DMS 273 (cell line): Measurements from ENCODE around the gene RUNX1.
A peak's percentile ranks its signal among the peaks of the same experiment; 100 is the strongest.

Experiments used
- DNase-seq: peaks from one replicate; lab custom pipeline; 2025; ENCODE audit not compliant: unreplicated experiment; lab: John Stamatoyannopoulos, UW

RUNX1 gene

DNA sequence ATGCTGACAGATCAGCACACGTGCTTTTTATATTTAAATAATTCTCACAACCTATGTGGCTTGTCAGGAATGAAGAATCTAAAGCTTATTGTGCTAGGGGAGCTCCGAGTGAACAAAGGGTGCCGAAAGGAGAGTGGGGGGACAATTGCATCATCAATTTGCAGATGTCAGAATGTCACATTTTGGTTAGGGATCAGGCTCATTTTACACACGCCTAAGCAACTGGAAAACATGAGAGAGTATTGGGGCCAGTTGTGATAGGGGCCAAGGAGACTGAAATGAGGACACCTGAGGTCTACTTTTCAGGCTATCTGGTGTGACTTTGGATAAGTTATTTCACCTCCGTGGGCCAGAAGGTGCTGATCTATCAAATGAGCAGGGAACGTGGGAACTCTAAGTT is 31.8 kb downstream of the RUNX1 start:
- no peak for DNase-seq

DNA sequence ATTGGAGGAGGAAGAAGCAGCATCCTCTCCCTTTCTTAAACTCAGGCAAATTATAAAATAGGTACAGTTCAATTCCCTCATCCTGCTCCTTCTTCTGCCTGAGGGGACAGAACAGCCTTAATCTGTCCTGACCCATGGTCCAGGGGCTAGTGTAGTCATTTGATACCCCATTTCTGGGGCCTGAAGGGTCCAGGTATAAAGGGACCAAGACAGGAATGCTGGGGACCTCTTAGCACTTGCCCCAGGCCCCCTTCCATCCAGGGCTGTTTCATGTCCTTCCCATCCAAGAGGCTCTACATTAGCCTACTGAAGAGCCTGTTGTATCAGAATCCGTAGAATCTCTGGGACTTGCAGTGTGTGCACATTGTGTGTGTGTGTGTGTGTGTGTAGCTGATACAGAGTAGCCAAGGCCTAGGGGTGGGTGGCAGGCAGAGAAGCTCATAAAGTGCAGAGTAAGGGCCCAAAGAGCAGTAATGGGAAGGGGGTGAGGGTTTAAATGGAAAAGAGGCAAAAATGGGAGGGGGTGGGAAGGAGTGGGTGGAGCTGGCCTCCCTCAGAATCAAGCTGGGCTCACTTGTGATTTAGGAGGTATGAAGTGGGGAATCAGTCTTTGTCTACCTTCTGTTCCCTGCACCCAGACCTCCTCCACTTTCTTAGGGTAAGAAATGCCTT is 32.4 kb downstream of the RUNX1 start:
- DNase-seq = no peak

DNA sequence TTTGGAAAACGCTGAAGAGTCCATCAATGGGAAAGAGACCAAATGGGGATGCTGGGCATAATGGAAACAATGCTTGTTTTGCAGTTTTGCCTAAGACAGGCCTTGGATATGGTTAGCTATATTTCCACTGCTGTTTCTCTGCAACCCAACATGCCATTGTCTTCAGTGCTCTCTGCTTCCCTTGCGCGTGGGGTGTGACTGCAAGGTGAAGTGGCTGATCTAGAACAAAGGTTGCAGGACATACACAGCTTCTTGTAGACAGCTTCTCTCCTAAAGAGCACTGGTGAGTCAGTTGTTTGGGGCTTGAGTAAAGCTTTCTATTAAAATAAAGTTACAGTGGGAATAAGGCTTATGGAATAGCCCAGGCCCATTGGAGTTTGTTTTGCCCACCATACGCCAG is 33.0 kb downstream of the RUNX1 start:
- DNase-seq = no peak

DNA sequence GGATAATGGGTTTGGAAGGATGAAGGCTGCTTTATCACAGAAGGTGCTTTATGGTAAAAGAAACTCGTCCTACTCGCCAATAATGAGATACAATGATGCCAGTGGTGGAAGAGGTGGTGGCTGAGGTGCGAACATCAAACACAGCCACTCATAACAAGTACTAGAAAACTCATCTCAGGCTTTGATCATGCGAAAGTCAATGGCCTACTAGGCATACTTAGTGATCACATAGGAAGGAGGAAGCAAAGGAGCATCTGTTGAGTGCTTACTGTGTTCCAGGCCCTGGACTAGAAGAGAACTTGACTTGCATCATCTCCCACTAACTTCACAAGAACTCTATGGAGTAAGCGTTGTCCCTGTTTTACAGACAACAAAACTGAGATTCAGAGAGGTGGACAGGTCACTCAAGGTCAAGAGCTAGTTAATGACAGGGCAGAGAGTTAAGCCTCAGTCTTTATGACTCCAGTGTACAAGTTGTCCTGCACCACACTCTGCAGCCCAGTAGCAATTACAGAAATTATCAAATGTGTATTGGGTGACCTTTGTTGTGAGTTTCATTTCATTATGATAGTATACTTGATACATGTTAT is 33.6 kb downstream of the RUNX1 start:
- DNase-seq = no peak

DNA sequence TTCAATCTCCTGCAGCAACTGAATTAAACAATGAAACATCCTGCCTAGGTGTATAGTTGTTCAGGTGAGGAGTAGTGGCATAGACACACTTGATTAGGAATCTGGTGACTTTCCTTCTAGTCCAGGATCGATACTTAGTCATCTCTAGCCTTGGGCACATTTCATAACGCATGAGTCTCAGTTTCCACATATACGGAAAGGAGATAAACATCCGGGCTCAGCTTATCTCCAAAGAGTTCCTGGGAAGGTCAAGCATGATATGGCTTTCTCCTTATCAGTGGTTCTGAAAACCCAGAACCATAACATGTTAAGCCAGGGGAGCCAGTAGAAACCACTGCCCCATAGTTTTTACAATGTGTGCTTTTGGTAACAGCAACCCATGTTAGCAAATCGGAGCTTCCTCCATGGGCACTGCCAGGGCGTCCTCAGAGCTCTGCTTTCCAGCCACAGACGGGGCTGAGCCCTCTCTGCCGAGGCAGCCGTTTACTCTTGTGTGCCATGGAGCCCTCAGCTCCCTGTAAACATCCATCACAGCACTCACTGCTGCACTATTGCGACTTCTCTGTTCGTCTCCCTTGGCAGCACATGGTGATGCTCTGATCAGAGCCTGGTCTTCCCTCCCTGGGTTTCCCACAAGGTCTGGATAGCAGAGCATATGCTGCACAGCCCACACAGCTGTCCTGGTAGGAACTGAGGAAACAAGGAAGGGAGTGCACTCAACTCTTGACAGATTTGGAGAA is 34.6 kb downstream of the RUNX1 start:
- no peak for DNase-seq

DNA sequence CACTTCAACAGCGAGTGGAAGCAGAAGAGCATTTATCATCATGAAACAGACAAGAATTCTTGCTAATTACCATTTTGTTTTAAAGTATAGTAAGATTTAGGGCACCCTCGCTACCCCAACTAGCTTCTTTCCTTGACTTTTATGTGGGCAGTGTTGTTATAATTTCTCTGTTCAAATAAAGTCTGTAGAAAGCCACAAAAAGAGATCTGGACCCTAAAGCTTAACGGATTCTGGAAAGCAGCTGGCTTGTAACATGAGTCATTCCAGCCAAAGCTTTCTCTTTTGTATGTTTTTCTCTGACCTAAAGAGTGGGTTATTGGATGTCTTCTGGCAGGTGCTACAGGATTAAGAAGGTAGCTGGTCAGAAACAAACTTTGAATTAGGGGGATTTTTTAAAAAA is 37.4 kb downstream of the RUNX1 start:
- DNase-seq = peak; percentile 4

DNA sequence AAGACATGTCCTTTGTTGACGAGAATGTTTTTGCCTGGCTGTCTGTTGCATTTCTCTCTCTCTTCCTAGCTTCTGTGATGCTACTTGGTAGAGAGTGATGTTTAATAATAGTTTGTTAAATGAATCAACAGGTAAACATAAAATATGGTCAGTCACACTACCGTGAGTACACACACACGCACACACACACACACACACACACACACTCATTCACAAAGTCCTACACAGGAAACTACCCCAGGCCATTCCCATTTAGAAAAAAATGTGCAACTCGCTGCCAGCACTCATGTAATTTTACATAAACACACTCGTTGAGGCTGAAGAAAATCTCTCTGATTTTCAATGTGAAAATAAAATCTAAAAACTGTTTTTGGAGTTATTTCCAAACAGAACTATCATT is 38.7 kb downstream of the RUNX1 start:
- DNase-seq = no peak

DNA sequence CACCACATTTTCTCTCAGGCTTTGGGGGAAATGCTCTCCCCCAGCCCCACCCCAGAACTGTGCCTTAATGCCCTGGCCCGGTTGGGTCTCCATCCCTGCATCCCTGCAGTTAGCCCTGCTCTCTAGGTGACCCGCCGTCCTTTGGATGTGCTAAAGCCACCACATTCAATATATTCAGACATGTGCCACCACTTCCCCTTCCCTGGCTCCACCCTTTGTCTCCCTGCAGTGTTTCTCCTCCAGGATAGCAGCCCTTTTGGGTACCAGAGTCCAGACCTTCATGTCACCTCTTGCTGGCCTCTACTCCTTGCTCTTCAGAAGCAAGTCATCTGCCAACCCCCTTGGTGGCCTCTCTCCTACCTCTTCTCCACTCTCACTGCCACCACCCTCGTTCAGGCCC is 41.8 kb downstream of the RUNX1 start:
- no peak for DNase-seq

DNA sequence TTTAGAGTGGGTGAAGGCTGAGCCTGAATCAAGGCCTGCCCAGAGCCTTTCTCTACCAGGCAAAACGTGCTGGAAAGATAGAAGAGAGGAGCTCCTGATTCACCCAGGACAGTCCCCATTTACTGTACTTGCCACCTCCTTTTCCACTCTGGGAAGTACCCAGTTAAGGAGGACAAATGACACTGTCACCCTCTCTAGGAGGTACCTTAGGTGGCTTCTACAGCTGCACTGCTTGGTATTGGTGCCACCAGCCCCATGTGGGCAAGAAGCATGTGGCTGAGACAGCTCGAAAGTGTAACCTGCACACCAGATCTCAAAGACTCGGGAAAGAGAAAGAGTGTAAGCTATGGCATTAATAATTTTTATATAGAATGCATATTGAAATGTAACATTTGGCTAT is 42.3 kb downstream of the RUNX1 start:
- DNase-seq = no peak

DNA sequence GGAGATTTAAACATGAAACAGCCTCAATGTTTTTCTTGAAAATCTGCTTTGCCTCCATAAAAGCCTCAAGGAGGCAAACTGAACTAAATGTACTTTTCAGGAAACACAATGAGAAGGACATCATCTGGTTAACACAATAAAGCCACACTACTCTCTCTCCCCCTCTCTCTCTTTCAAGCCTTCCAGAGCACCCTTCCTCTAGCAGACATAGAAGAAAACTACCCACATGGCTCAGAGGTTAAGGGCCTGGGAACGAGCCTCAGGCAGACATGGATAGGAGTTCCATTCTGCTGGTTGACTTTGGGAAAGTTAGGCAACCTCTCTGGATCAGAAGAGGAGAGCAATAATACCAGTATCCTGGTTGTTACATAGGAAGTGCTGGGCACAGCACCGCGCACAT is 42.9 kb downstream of the RUNX1 start:
- no peak for DNase-seq

DNA sequence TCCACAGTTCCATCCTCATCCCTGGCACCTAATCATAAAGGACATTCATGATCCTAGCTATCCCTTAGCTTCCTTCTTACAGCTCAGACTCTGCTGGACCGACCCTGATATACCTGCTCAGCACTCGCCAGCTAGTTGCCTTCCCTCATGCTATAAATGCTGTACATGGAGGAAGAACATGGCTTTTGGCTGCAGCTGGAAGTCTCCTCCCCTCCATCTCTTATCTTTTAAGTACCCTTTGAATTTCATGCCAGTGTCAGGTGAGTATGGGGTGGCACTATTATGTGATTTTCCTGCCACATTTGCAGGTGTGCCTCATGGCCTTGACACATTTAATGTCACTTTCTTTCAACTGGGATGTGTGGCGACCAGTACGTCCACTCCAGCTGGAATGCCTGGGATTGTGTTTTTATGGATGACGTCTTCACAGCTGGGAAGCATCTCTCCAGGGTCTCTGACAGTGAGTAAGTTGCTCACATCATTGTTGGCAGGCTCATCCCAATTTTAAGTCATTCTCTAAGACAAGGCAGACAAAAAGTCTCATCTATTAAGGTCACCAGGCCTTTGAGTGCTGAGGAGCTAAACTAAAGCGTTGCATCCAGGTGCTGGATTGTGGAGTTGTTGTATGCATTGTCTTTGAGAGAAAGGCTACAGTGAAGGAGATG is 43.4 kb downstream of the RUNX1 start:
- DNase-seq = no peak

DNA sequence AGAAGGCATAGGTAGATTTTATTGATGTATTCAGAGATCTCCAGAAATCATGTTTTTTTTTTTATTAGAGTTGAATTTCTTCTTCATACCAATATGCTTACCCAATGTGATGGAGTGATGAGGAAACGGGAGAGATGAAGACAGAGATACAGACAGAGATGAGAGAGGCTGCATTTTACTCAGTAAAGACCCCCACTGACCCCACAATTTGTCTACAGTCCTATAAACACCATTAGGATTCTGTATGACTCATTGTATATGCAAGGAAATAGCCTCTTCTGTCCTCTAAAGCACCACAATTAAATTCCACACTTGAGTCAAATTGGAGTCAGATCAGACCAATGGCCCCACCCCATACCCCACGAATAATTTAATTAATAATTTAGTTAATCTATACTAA is 44.0 kb downstream of the RUNX1 start:
- DNase-seq = no peak

DNA sequence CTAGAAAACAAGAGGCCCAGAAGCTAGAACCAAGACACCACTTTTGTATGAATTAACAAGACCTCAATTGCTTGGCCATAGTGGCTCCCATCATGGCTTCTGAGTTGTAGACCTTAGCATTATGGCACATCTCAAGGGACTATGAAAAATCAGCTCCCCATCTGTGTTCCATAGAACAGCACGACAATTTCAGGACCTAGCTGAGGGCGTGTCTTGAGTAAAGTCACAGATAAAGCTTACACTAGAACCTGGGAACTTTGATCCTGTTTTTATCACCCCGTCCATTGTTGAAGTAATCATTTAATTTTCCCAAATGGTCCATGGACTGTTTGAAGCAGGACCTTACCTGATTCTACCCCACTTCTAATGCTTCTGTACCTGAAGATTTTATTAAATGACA is 44.8 kb downstream of the RUNX1 start:
- no peak for DNase-seq

DNA sequence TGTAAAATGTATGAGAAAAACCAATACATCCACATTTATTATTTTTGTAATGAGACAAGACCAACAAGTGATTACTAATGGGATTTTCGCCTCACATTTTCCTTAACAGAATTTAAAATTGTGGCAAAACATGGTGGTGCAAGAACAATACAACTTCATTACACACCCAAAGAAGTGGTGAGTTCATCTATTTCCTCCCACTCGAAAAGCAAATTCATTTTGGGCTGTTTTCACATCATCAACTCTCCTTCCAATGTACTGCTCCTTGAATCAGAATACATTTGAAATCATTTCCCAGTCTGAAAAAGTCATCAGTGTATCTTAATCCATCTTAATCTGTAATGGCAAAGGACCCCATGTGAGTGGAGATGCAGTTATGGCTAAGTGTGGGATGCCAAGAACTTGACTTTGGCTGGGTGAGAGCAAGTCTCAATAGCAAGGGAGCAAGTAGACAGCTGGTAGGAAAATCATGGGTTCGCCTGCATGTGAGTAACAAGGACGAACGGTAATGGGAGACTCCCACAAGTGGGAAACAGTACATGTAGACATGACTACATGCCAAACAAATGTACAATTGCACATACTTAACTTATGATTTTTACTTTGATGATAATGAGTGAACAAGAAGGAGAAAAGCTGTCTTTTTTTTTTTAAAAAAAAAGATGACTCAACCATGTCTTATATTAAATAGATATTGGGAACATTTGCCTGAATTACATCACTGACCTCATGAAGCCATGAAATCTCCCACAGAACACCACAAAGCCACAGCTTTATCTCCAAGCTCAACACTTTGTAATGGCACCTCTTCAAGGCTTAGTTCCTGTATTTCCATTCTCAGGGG is 46.0 kb downstream of the RUNX1 start:
- no peak for DNase-seq

DNA sequence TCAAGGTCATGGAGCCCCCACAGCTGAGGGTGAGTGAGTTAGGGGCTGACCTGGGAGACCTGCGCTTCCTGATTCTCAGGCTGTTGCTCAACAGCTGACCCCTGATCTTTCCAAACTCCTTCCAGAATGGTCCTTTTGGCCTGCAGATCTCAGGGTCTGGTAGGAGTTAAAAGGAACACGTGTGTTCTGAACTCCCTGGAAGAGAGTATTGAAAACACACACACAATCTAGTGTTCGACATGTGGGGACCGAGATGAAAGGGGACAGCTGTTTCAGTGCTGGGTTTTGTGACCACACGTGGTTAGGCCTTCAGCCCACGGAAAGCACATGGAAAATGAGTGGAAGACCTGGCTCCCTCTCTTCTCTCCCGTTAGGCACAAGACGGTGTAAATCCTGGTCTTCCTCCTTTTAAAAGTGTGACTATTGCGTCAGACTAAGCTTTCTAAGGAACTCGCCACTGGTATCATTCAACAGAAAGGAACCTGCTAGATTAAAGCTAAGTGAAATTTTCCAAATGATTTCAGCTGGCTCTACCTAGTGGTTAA is 49.6 kb downstream of the RUNX1 start:
- no peak for DNase-seq

DNA sequence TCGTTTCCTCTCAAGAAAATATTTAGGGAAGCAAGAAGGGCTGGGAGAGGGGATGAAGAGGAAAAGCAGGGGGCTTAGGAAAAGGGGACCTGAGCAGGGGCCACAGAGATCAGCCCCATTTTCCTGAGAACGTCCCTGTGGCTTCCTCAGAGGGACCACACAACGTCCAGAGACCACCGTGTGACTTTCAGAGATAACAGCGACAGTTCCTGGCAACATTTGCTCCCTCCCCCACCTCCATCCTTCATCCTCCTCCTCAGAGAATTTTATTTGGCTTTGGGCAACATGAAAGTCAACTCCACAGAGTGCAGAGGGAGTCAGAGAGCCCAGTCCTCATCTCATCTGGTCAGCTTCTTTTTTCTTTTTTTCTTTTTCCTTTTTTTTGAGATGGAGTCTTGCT is 50.9 kb downstream of the RUNX1 start:
- DNase-seq = no peak

DNA sequence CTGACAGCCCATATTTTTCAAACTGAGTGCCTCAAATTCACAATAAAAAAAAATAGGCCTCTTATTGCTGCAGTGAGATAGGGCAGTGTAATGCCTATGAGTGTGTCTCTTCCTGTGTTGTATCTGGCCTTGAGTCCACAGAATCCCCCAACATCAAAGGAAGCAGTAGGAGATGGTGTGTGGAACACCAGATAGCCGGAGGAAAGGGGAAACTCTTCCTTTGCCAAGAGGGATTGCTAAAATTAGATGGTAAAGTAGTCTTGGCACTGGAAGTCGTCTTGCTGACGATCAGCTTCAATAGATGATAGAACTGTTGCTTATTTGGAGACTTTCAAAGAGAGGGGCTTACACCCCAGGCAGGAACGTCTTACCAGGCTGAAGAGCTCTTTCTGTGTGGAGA is 51.8 kb downstream of the RUNX1 start:
- DNase-seq = no peak

DNA sequence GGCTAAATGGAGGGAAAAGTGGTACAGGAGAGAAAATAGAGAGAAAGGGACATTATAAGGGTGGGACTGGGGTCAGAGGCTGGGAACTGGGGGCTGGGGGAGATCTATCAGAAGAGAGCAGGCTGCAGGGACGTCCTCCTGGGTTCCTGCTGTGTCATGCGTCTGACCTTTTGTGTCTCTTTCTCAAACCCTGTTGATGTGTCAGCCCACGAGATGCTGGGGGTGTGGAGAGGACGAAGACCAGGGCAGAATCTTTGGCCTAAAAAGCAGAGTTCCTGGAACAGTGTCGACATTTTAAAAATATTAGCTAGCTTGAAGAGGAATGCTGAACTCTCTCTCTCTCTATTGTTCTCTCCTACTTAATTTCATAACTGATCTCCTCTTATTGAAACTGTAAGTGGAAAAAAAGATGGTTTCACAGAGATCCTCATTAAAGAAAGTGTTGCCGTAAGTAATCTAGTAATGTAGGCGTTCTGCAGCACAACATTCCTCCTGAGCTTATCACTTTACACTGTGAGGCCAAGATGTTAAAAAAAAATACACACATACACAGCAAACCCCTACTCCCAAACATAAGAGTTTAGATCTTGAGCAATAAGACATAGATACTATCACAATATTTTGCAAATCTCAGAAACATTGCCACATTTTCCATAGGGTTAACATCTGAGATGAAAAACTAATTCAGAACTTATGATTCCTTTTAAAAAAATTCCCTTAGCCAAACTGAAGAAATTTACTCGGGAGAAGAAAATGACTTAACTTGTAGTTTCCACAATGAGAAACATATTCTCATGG is 52.6 kb downstream of the RUNX1 start:
- DNase-seq = no peak

DNA sequence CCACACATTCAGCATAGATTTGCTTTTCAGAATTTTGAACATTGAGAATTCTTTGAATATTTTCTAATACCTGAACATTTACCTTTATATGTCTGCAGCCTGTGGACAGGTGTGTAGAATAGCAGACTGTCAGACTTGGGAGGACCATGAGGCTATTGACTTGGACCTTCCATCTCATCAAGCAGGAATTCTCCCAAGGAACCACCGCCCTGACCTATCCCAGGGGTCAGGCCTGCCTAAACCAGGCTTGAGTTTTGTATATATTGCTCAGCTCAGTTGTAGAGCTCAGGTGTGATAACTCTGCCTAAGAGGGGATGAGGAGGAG is 53.2 kb downstream of the RUNX1 start:
- no peak for DNase-seq
